HepG2 (cell line): ENCODE data around the gene ICAM2. TPM values are rescaled to one million over a fixed set of nuclear protein-coding genes. Genes with fewer than 3 reads are reported as not detected.

Experiments used
- ATAC-seq: fragments of 200-7000 bp; cut with Tn5 transposase; 3 replicates; pipeline ENCODE4 v1.9.1; 2020; ENCODE audit warnings: mild to moderate bottlenecking, moderate library complexity
- BruUV-seq: library from RNA; stranded (reverse); fragments of 400-500 nt; replicated peaks from 2 replicates; lab custom pipeline; 2021; lab: Mats Ljungman, UMichigan
- CTCF ChIA-PET: fragments of 300-600 bp; formaldehyde crosslinking; extraction: SDS; loops from one replicate; lab custom pipeline; 2021; ENCODE audit warnings: low total read pairs, inconsistent platforms, low intra/inter-chr PET ratio; lab: Yijun Ruan, JAX
- POLR2A ChIA-PET: fragments of 350-600 bp; sonication (Branson Sonifier 250); formaldehyde crosslinking; loops from one replicate; lab custom pipeline; 2020; ENCODE audit warnings: antibody characterized with exemption, inconsistent platforms; lab: Yijun Ruan, JAX
- DNase-seq: peaks from one replicate; pipeline ENCODE4 v3.0.0-alpha.2; 2015; ENCODE audit warnings: low spot score
- FAIRE-seq: peaks from 3 replicates; lab custom pipeline; 2011; peaks lifted over from hg19 to GRCh38; lab: Jason Lieb, UNC
- H2AFZ ChIP-seq: one replicate; pipeline ENCODE4 v1.6.1; 2011; ENCODE audit warnings: low read length, inconsistent platforms
- H3K27ac ChIP-seq: fragments of 300-600 bp; 3 replicates; pipeline ENCODE4 v1.8.0; 2011; ENCODE audit warnings: mixed run types, mild to moderate bottlenecking, mixed read lengths, low read length, inconsistent platforms; ENCODE audit not compliant: insufficient read depth; ENCODE audit errors: extremely low read length
- H3K27me3 ChIP-seq, 2 experiments: fragments of 200-600 bp in 1 of 2; 2 replicates in 1 of 2; 3 replicates in 1 of 2; pipeline versions ENCODE4 v1.6.0 to v1.8.0; 2011; ENCODE audit warnings: low read length in 2 of 2, mild to moderate bottlenecking in 2 of 2, moderate library complexity in 2 of 2, inconsistent platforms in 1 of 2; ENCODE audit not compliant: insufficient read depth in 2 of 2, control insufficient read depth in 1 of 2
- H3K36me3 ChIP-seq, 2 experiments: fragments of 200-600 bp in 1 of 2; replicated peaks in 1 of 2; 2 replicates in 1 of 2; 3 replicates in 1 of 2; pipeline versions ENCODE4 v1.5.1 to v1.8.0; 2011; ENCODE audit warnings: low read length in 2 of 2, inconsistent platforms in 1 of 2; ENCODE audit not compliant: insufficient read depth in 2 of 2, control insufficient read depth in 1 of 2
- H3K4me1 ChIP-seq: 2 replicates; pipeline ENCODE4 v1.5.1; 2012; ENCODE audit warnings: low read length, inconsistent platforms; ENCODE audit not compliant: insufficient read depth
- H3K4me2 ChIP-seq: 2 replicates; pipeline ENCODE4 v1.6.0; 2011; ENCODE audit warnings: low read depth, low read length, inconsistent platforms
- H3K4me3 ChIP-seq, 3 experiments: fragments of 200-600 bp in 1 of 3; sonication (generic), shearing (Covaris generic) in 1 of 3; replicated peaks in 1 of 3; 2 replicates each; pipeline ENCODE4 v1.5.1; 2011 to 2016; ENCODE audit warnings: low read length in 3 of 3, inconsistent platforms in 2 of 3, low read depth in 2 of 3, mild to moderate bottlenecking in 2 of 3, control low read depth in 1 of 3, mixed read lengths in 1 of 3; ENCODE audit not compliant: insufficient read depth in 1 of 3
- H3K79me2 ChIP-seq: one replicate; pipeline ENCODE4 v1.6.1; 2011; ENCODE audit warnings: low read length, inconsistent platforms; ENCODE audit not compliant: insufficient read depth
- H3K9ac ChIP-seq: 2 replicates; pipeline ENCODE4 v1.6.0; 2011; ENCODE audit warnings: mild to moderate bottlenecking, low read depth, low read length, inconsistent platforms; ENCODE audit not compliant: insufficient read depth
- H3K9me3 ChIP-seq: 2 replicates; pipeline ENCODE4 v1.5.1; 2012; ENCODE audit warnings: mild to moderate bottlenecking, low read length
- H4K20me1 ChIP-seq: 2 replicates; pipeline ENCODE4 v1.6.0; 2011; ENCODE audit warnings: inconsistent platforms, mild to moderate bottlenecking, low read length, moderate library complexity; ENCODE audit not compliant: insufficient read depth
- ELF3 ChIP-seq: IDR thresholded peaks from 2 replicates; pipeline ENCODE4 v1.6.1; 2016; ENCODE audit warnings: missing genetic modification reagents, missing compliant biosample characterization
- ESRRA ChIP-seq: sonication (generic); formaldehyde crosslinking; IDR thresholded peaks from 2 replicates; pipeline ENCODE4 v1.5.1; 2020; ENCODE audit warnings: mild to moderate bottlenecking, low read depth, missing genetic modification reagents
- GABPB1 ChIP-seq: IDR thresholded peaks from 2 replicates; pipeline ENCODE4 v1.6.1; 2016; ENCODE audit warnings: mild to moderate bottlenecking, missing genetic modification reagents, moderate library complexity, missing compliant biosample characterization
- GTF2F1 ChIP-seq: fragments of 150-350 bp; IDR thresholded peaks from 2 replicates; pipeline ENCODE4 v1.6.1; 2014; ENCODE audit warnings: low read length
- HNRNPL ChIP-seq: fragments of 200-400 bp; formaldehyde crosslinking; IDR thresholded peaks from 2 replicates; pipeline ENCODE4 v1.6.1; 2017; ENCODE audit warnings: mild to moderate bottlenecking, low read depth, low read length
- RCOR2 ChIP-seq: IDR thresholded peaks from 2 replicates; pipeline ENCODE4 v1.6.1; 2016; ENCODE audit warnings: missing biosample characterization, missing genetic modification reagents
- SALL1 ChIP-seq: sonication (generic); formaldehyde crosslinking; IDR thresholded peaks from 2 replicates; pipeline ENCODE4 v1.8.0; 2022; ENCODE audit warnings: mild to moderate bottlenecking, missing genetic modification reagents
- SMAD3 ChIP-seq: sonication (generic); formaldehyde crosslinking; IDR thresholded peaks from 2 replicates; pipeline ENCODE4 v1.4.0; 2020; ENCODE audit warnings: missing genetic modification reagents
- ZNF317 ChIP-seq: sonication (generic); formaldehyde crosslinking; IDR thresholded peaks from 2 replicates; pipeline ENCODE4 v1.5.0; 2020; ENCODE audit warnings: mild to moderate bottlenecking, missing genetic modification reagents
- ZNF382 ChIP-seq: sonication (generic); formaldehyde crosslinking; IDR thresholded peaks from 2 replicates; pipeline ENCODE4 v1.5.0; 2020; ENCODE audit warnings: missing genetic modification reagents, mild to moderate bottlenecking, borderline replicate concordance
- ZNF441 ChIP-seq: sonication (generic); formaldehyde crosslinking; IDR thresholded peaks from 2 replicates; pipeline ENCODE4 v1.7.0; 2021; ENCODE audit warnings: missing genetic modification reagents, borderline replicate concordance
- WGBS: methylation state at CpG from one replicate; pipeline ENCODE4 v1.1.6; 2017; ENCODE audit warnings: low lambda C conversion rate; 5-methylcytosine and 5-hydroxymethylcytosine counted together
- in situ Hi-C: cut with HindIII; loops from 2 replicates; pipeline ENCODE4 v1.10.0; 2017; ENCODE audit warnings: low pct_unique_long_range_greater_than_20kb; ENCODE audit not compliant: extremely low pct_ligation_motif_present
- intact Hi-C: fragments of 100-400 bp; cut with micrococcal nuclease; formaldehyde crosslinking; loops from one replicate; pipeline ENCODE4 v1.10.0; 2022; ENCODE audit not compliant: unreplicated experiment
- polyA plus RNA-seq, 8 experiments: library from polyadenylated mRNA; depleted of rRNA in 3 of 8; stranded (reverse) in 7 of 8; unstranded in 1 of 8; fragments of >200 nt; fragmentation: Illumina TruSeq in 4 of 8; extraction: Trizol in 4 of 8; gene quantifications; 2 replicates each; pipeline versions ENCODE4 v1.2.1 to v1.2.3, GENCODE V29; 2011 to 2016; ENCODE audit warnings: low read depth in 4 of 8, missing spikeins in 1 of 8, mixed read lengths in 1 of 8; ENCODE audit not compliant: insufficient read depth in 1 of 8
- total RNA-seq, 5 experiments: library from RNA; depleted of rRNA; stranded (reverse); fragments of >200 nt; fragmentation: Illumina TruSeq; extraction: Trizol; gene quantifications; 2 replicates each; pipeline ENCODE4 v1.2.3, GENCODE V29; 2016; ENCODE audit warnings: low read depth in 1 of 5
- TF ChIP-seq, protein P1 (sequence below): IDR thresholded peaks from 2 replicates; pipeline ENCODE4 v1.6.1; 2016; ENCODE audit warnings: missing compliant biosample characterization, missing genetic modification reagents, borderline replicate concordance
- TF ChIP-seq, protein P2 (sequence below): sonication (generic); formaldehyde crosslinking; conservative IDR thresholded peaks from 2 replicates; pipeline ENCODE4 v1.4.0; 2020; ENCODE audit warnings: missing genetic modification reagents

The ICAM2 gene
- total and polyA plus RNA-seq, 2 of the 13 experiments (the other 11 are each of a cell fraction or from before 2014, with no cell fraction given) = 10.9 to 20.8 TPM

DNA sequence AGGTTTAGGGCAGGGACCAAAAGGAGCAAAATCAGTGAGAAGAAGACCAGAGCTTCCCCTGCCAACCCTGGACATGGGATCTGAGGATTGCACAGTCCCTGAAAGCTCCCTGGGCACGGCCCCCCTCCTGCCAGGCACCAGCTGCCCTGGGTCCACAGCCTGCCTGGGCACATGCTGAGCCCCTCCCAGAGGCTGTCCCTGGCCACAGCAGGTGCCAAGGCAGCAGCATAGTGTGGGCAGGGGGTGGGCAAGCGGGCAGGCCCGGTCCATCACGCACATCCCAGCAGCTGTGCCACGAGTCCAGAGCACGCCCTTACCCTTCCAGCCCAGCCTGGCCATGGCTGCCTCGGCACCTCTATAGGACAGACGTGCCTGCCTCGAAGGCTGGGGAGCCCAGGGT, 60.4 kb downstream of the ICAM2 start:
- 0 out of 2 replicates have a peak, but pooled peaks have one; percentile 30 for TF ChIP-seq HNRNPL
- TF ChIP-seq ESRRA = no peak
- CTCF ChIA-PET = no interaction called here
- WGBS = 6% methylated on average over 5 of the region's 9 CpGs
- FAIRE-seq = no peak
- intact Hi-C loops = no loop called here
- no peak for ATAC-seq
- peaks cover 4 to 22% of the 10 kb centered on the region in 2 experiments; a peak in 2 of 5 replicates for H3K27me3 ChIP-seq
- BruUV-seq = no TSS peak
- POLR2A ChIA-PET = no interaction called here
- H3K36me3 ChIP-seq = no peaks in the 10 kb centered on the region
- no peak overlapping the region for H2AFZ ChIP-seq
- H3K9me3 ChIP-seq = no peaks in the 10 kb centered on the region
- H4K20me1 ChIP-seq = no peaks in the 10 kb centered on the region; the same call in 1 of the 2 replicates
- no peak for DNase-seq
- no peaks in the 10 kb centered on the region for H3K79me2 ChIP-seq
- no peak overlapping the region for H3K4me3 ChIP-seq
- H3K27ac ChIP-seq = no peak overlapping the region
- no peak overlapping the region for H3K4me2 ChIP-seq
- no peak overlapping the region for H3K9ac ChIP-seq
- in situ Hi-C loops = no loop called here
- peaks cover 32% of the 10 kb centered on the region for H3K4me1 ChIP-seq

DNA sequence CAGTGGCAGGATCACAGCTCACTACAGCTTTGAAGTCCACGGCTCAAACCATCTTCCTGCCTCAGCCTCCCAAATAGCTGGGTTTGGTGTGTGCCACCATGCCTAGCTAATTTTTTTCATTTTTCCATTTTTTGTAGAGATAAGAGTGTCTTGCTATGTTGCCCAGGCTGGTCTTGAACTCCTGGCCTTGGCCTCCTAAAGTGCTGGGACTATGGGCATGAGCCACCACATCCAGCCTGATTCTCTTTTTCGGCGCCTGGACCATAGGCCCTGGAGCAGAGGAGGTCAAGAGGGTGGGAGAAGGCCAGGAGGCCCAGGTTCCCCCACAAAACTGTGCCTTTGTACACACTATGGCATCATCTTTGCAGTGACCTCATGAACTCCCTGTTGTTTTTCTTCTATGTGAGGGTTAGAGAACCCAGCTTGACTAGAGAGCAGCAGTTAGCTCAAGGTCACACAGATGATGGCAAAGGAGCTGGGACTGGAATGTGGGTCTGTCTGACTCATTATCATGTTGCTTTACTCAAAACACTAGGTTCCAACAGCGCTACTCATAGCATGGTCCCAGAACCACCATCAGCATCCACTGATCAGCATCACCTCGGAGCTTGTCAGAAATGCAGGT, 64.0 kb downstream of the ICAM2 start:
- WGBS = 36% methylated on average over 4 of the region's 5 CpGs
- Histone ChIP-seq H3K4me1 (peaks cover 17% of the 10 kb centered on the region), H3K4me3 (no peak overlapping the region), H2AFZ (no peak overlapping the region), H3K27ac (no peak overlapping the region), H3K27me3 (peaks cover 12 to 43% of the 10 kb centered on the region in 2 experiments; a peak in 3 of 5 replicates), H3K79me2 (no peaks in the 10 kb centered on the region), H4K20me1 (no peaks in the 10 kb centered on the region), H3K9ac (no peak overlapping the region), H3K4me2 (no peak overlapping the region), H3K36me3 (no peaks in the 10 kb centered on the region), H3K9me3 (no peaks in the 10 kb centered on the region)
- POLR2A ChIA-PET = interaction anchor here (1.2 to 1.5 kb wide), 2 partner anchors 10 to 128 kb away, joined by 3 to 6 read pairs; no protein-coding TSS in a partner anchor
- CTCF ChIA-PET = no interaction called here
- ATAC-seq = peak; percentile 66
- in situ Hi-C loops = no loop called here
- BruUV-seq = no TSS peak
- peak; percentile 90 for DNase-seq
- peak; percentile 81 for FAIRE-seq
- intact Hi-C loops = no loop called here
- TF ChIP-seq ZNF317 (CRISPR knock-in tag) (peak; percentile 83; the same call in 1 of the 2 replicates), GABPB1 (CRISPR knock-in tag) (peak; percentile 24; the same call in 1 of the 2 replicates), GTF2F1 (no peak), ZNF382 (CRISPR knock-in tag) (no peak), ZNF441 (CRISPR knock-in tag) (no peak), SALL1 (CRISPR knock-in tag) (peak; percentile 51; the same call in 1 of the 2 replicates), RCOR2 (peak; percentile 63; the same call in 1 of the 2 replicates), ELF3 (CRISPR knock-in tag) (no peak), SMAD3 (CRISPR knock-in tag) (0 out of 2 replicates have a peak, but pooled peaks have one; percentile 36)
- TF ChIP-seq, protein P1, sequence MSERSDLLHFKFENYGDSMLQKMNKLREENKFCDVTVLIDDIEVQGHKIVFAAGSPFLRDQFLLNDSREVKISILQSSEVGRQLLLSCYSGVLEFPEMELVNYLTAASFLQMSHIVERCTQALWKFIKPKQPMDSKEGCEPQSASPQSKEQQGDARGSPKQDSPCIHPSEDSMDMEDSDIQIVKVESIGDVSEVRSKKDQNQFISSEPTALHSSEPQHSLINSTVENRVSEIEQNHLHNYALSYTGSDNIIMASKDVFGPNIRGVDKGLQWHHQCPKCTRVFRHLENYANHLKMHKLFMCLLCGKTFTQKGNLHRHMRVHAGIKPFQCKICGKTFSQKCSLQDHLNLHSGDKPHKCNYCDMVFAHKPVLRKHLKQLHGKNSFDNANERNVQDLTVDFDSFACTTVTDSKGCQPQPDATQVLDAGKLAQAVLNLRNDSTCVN (CRISPR knock-in tag) = no peak
- TF ChIP-seq, protein P2, sequence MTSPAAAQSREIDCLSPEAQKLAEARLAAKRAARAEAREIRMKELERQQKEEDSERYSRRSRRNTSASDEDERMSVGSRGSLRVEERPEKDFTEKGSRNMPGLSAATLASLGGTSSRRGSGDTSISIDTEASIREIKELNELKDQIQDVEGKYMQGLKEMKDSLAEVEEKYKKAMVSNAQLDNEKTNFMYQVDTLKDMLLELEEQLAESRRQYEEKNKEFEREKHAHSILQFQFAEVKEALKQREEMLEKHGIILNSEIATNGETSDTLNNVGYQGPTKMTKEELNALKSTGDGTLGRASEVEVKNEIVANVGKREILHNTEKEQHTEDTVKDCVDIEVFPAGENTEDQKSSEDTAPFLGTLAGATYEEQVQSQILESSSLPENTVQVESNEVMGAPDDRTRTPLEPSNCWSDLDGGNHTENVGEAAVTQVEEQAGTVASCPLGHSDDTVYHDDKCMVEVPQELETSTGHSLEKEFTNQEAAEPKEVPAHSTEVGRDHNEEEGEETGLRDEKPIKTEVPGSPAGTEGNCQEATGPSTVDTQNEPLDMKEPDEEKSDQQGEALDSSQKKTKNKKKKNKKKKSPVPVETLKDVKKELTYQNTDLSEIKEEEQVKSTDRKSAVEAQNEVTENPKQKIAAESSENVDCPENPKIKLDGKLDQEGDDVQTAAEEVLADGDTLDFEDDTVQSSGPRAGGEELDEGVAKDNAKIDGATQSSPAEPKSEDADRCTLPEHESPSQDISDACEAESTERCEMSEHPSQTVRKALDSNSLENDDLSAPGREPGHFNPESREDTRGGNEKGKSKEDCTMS (CRISPR knock-in tag) = no peak
